HAP-1 (cell line): ENCODE results near the gene GNAZ.

Experiments used
- DNase-seq, 2 experiments: peaks; one replicate each; pipeline ENCODE4 v3.0.0-alpha.2; 2016 to 2020; ENCODE audit warnings: low spot score in 2 of 2
- H3K27me3 ChIP-seq: fragments of 250-450 bp; sonication (Bioruptor Pico); 2 replicates; pipeline ENCODE4 v1.5.1; 2020; ENCODE audit warnings: low read depth, mild to moderate bottlenecking, moderate library complexity
- H3K36me3 ChIP-seq: fragments of 250-450 bp; sonication (Bioruptor Pico); replicated peaks from 2 replicates; pipeline ENCODE4 v1.5.1; 2020; ENCODE audit warnings: mild to moderate bottlenecking
- H3K4me1 ChIP-seq: fragments of 250-450 bp; sonication (Bioruptor Pico); 2 replicates; pipeline ENCODE4 v1.5.1; 2020; ENCODE audit warnings: mild to moderate bottlenecking
- H3K4me3 ChIP-seq: fragments of 250-450 bp; sonication (Bioruptor Pico); 2 replicates; pipeline ENCODE4 v1.5.1; 2020; ENCODE audit warnings: mild to moderate bottlenecking, moderate library complexity
- H3K9me3 ChIP-seq: fragments of 250-450 bp; sonication (Bioruptor Pico); 2 replicates; pipeline ENCODE4 v1.5.1; 2020; ENCODE audit warnings: mild to moderate bottlenecking, moderate library complexity
- in situ Hi-C: fragments of 300-500 bp; cut with MboI; formaldehyde crosslinking; loops from 3 replicates; pipeline ENCODE4 v1.14.3; 2020; ENCODE audit warnings: low sequenced_read_pairs, inconsistent platforms, mixed read lengths

GNAZ gene

GRCh38 chr22:23166042-23166831, 95.9 kb downstream of the GNAZ start:
- Histone ChIP-seq H3K36me3 (no peaks in the 10 kb centered on the region), H3K9me3 (no peaks in the 10 kb centered on the region; the same call in 1 of the 2 replicates), H3K4me1 (no peaks in the 10 kb centered on the region), H3K4me3 (no peak overlapping the region), H3K27me3 (no peaks in the 10 kb centered on the region)
- no peak for DNase-seq
- in situ Hi-C loops, result no loop called here

- in situ Hi-C loops, result no loop called here
- no peaks in the 10 kb centered on the region for H3K27me3 ChIP-seq
- H3K4me3 ChIP-seq, result no peak overlapping the region
- H3K4me1 ChIP-seq, result no peaks in the 10 kb centered on the region
- H3K36me3 ChIP-seq, result no peaks in the 10 kb centered on the region
- H3K9me3 ChIP-seq, result no peaks in the 10 kb centered on the region; the same call in 1 of the 2 replicates
- DNase-seq, result no peak
Measured at GRCh38 chr22:23166841-23167616, 96.7 kb downstream of the GNAZ start.

- Histone ChIP-seq H3K36me3 (no peaks in the 10 kb centered on the region), H3K9me3 (no peaks in the 10 kb centered on the region; the same call in 1 of the 2 replicates), H3K4me1 (no peaks in the 10 kb centered on the region), H3K27me3 (no peaks in the 10 kb centered on the region), H3K4me3 (no peak overlapping the region)
- in situ Hi-C loops, result no loop called here
- no peak for DNase-seq
Measured at GRCh38 chr22:23168391-23169042, 98.2 kb downstream of the GNAZ start.

GRCh38 chr22:23169043-23169406, 98.7 kb downstream of the GNAZ start:
- Histone ChIP-seq H3K4me3 (no peak overlapping the region), H3K9me3 (no peaks in the 10 kb centered on the region; the same call in 1 of the 2 replicates), H3K36me3 (no peaks in the 10 kb centered on the region), H3K27me3 (no peaks in the 10 kb centered on the region), H3K4me1 (no peaks in the 10 kb centered on the region)
- no peak for DNase-seq
- in situ Hi-C loops, result no loop called here
